Natural killer cell (primary cell): ENCODE data around the gene CMSS1. TPM values are rescaled to one million over a fixed set of nuclear protein-coding genes. Genes with fewer than 3 reads are reported as not detected.

Experiments
- ATAC-seq, 3 donors: fragments of 150-1000 bp in 2 of 3; fragments of 200-7000 bp in 1 of 3; cut with Tn5 transposase; 1 replicate in 1 of 3; 2 replicates in 2 of 3; pipeline ENCODE4 v1.10.0; 2021; ENCODE audit warnings: mild to moderate bottlenecking in 2 of 3, moderate library complexity in 2 of 3
- DNase-seq, 2 donors: peaks; one replicate each; pipeline versions ENCODE4 v3.0.0 to v3.0.0-alpha.2; 2013 to 2021; ENCODE audit warnings: mixed read lengths in 1 of 2
- H3K27ac ChIP-seq: one replicate; pipeline ENCODE4 v1.5.1; 2013; ENCODE audit warnings: mild to moderate bottlenecking, low read length
- H3K27me3 ChIP-seq: one replicate; pipeline ENCODE4 v1.6.1; 2013; ENCODE audit warnings: low read length; ENCODE audit not compliant: control insufficient read depth, insufficient read depth
- H3K36me3 ChIP-seq: one replicate; pipeline ENCODE4 v1.6.1; 2013; ENCODE audit warnings: low read length; ENCODE audit not compliant: control insufficient read depth, insufficient read depth
- H3K4me1 ChIP-seq: one replicate; pipeline ENCODE4 v1.6.1; 2013; ENCODE audit warnings: low read length; ENCODE audit not compliant: control insufficient read depth, insufficient read depth
- H3K4me3 ChIP-seq: one replicate; pipeline ENCODE4 v1.5.1; 2013; ENCODE audit warnings: low read length
- H3K9me3 ChIP-seq: one replicate; pipeline ENCODE4 v1.6.1; 2013; ENCODE audit warnings: low read length; ENCODE audit not compliant: control insufficient read depth, insufficient read depth
- H3K27ac Mint-ChIP-seq, 2 donors: one replicate each; pipeline ENCODE4 v1.8.0; 2022; ENCODE audit warnings: mild to moderate bottlenecking in 2 of 2, mixed read lengths in 2 of 2, moderate library complexity in 1 of 2
- H3K27me3 Mint-ChIP-seq, 2 donors: one replicate each; pipeline ENCODE4 v1.8.0; 2022; ENCODE audit warnings: low read depth in 2 of 2, mixed read lengths in 2 of 2
- H3K36me3 Mint-ChIP-seq: one replicate; pipeline ENCODE4 v1.8.0; 2022; ENCODE audit warnings: mixed read lengths
- H3K4me1 Mint-ChIP-seq, 2 donors: one replicate each; pipeline ENCODE4 v1.8.0; 2022; ENCODE audit warnings: mixed read lengths in 2 of 2
- H3K4me3 Mint-ChIP-seq: one replicate; pipeline ENCODE4 v1.8.0; 2022; ENCODE audit warnings: mild to moderate bottlenecking, moderate library complexity, mixed read lengths
- H3K9me3 Mint-ChIP-seq, 2 donors: one replicate each; pipeline ENCODE4 v1.8.0; 2022; ENCODE audit warnings: mixed read lengths in 2 of 2
- WGBS: methylation state at CpG from one replicate; pipeline ENCODE4 v1.1.7; 2013; ENCODE audit warnings: missing lambda C conversion rate; ENCODE audit not compliant: insufficient coverage; 5-methylcytosine and 5-hydroxymethylcytosine counted together
- intact Hi-C: fragments of 100-400 bp; cut with micrococcal nuclease; formaldehyde crosslinking; loops from one replicate; pipeline ENCODE4 v1.14.2; 2022
- total RNA-seq, 4 donors: library from RNA; stranded (reverse); fragments of 120-200 nt in 1 of 4; gene quantifications; one replicate each; pipeline versions ENCODE4 v1.2.3 to v1.2.4, GENCODE V29; 2013 to 2022
- TF ChIP-seq, protein P1 (sequence below): fragments of 200-600 bp; IDR thresholded peaks from one replicate; pipeline ENCODE4 v1.8.0; 2022; ENCODE audit warnings: antibody characterized with exemption

The CMSS1 gene
- total RNA-seq, 3 donors from 2014 or later (not counting 1 experiment from before 2014, with no cell fraction given), result 7.8 to 12.7 (median 9.2) TPM

- DNase-seq (no peak), ATAC-seq (no peak)
- Histone ChIP-seq H3K27ac (no peak overlapping the region), H3K4me1 (peaks cover 5% of the 10 kb centered on the region), H3K27me3 (peaks cover 22% of the 10 kb centered on the region), H3K36me3 (no peaks in the 10 kb centered on the region), H3K4me3 (no peak overlapping the region), H3K9me3 (no peaks in the 10 kb centered on the region)
- Mint-ChIP-seq H3K36me3 (no peaks in the 10 kb centered on the region), H3K27me3 (peaks cover 0 to 18% of the 10 kb centered on the region in 2 donors), H3K4me1 (peaks cover 15 to 16% of the 10 kb centered on the region in 2 donors), H3K4me3 (no peak overlapping the region), H3K27ac (no peak overlapping the region), H3K9me3 (no peaks in the 10 kb centered on the region)
- intact Hi-C loops, result no loop called here
- TF ChIP-seq, protein P1, sequence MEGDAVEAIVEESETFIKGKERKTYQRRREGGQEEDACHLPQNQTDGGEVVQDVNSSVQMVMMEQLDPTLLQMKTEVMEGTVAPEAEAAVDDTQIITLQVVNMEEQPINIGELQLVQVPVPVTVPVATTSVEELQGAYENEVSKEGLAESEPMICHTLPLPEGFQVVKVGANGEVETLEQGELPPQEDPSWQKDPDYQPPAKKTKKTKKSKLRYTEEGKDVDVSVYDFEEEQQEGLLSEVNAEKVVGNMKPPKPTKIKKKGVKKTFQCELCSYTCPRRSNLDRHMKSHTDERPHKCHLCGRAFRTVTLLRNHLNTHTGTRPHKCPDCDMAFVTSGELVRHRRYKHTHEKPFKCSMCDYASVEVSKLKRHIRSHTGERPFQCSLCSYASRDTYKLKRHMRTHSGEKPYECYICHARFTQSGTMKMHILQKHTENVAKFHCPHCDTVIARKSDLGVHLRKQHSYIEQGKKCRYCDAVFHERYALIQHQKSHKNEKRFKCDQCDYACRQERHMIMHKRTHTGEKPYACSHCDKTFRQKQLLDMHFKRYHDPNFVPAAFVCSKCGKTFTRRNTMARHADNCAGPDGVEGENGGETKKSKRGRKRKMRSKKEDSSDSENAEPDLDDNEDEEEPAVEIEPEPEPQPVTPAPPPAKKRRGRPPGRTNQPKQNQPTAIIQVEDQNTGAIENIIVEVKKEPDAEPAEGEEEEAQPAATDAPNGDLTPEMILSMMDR, result no peak
- WGBS, result 100% methylated on average over 3 of the region's 4 CpGs
Measured at GRCh38 chr3:99871231-99872045, 53.8 kb downstream of the CMSS1 start.

GRCh38 chr3:99872923-99873254, 55.2 kb downstream of the CMSS1 start:
- TF ChIP-seq, protein P1, result no peak
- ATAC-seq (no peak), DNase-seq (no peak)
- Histone ChIP-seq H3K27me3 (peaks cover 22% of the 10 kb centered on the region), H3K4me1 (peaks cover 5% of the 10 kb centered on the region), H3K4me3 (no peak overlapping the region), H3K9me3 (no peaks in the 10 kb centered on the region), H3K36me3 (no peaks in the 10 kb centered on the region), H3K27ac (no peak overlapping the region)
- Mint-ChIP-seq H3K9me3 (no peaks in the 10 kb centered on the region), H3K4me3 (no peak overlapping the region), H3K36me3 (no peaks in the 10 kb centered on the region), H3K27ac (no peak overlapping the region), H3K27me3 (peaks cover 0 to 18% of the 10 kb centered on the region in 2 donors), H3K4me1 (peaks cover 12 to 17% of the 10 kb centered on the region in 2 donors)
- intact Hi-C loops, result no loop called here

DNA sequence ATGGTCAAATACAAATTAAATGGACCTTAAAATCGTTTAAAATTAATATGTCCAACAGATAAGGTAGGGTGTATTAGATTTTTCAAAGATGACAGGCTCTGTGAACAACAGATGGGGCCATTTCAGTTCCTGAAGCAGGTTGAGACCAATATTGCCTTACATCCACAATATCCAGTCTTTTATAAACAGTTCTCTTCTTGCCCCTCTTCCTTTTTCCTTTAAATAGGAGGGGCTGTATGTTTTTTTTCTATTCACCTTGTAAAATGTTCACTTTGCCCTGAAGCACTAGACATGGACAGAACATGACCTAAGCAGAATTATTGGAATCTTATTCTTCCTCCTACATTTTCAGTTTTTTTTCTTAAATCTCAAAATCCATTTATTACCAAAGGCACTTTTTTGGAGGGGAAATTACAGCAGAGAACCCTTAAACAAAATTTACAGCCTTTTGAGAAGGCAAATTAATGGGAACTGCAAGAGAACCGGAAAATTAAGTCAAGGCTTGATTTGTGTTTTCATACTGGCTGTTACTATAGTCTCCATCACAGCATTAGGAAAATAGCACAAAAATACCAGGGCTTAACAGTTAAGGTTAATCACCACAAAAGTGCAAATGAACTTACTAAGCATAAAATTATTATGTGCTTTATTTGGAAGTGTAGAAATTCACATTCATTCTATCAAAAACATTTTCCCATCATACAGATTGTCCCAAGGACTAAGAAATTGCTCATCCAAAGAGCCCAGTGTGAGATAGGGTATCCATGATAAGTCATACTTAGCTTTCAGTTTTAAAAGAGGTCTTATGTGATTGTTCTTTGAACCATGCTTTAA, 55.8 kb downstream of the CMSS1 start:
- Histone ChIP-seq H3K4me3 (no peak overlapping the region), H3K36me3 (no peaks in the 10 kb centered on the region), H3K9me3 (no peaks in the 10 kb centered on the region), H3K4me1 (peaks cover 5% of the 10 kb centered on the region), H3K27ac (no peak overlapping the region), H3K27me3 (peaks cover 22% of the 10 kb centered on the region)
- Mint-ChIP-seq H3K27me3 (peaks cover 0 to 18% of the 10 kb centered on the region in 2 donors), H3K36me3 (no peaks in the 10 kb centered on the region), H3K4me1 (peaks cover 12 to 17% of the 10 kb centered on the region in 2 donors), H3K4me3 (no peak overlapping the region), H3K9me3 (no peaks in the 10 kb centered on the region), H3K27ac (no peak overlapping the region)
- TF ChIP-seq, protein P1, result no peak
- DNase-seq (no peak), ATAC-seq (no peak)
- 89% methylated on average over 1 of the region's 2 CpGs for WGBS
- intact Hi-C loops, result no loop called here
